Lung (tissue), 12 donors: ENCODE results near the gene PTTG1IP. TPM values are rescaled to one million over a fixed set of nuclear protein-coding genes. Genes with fewer than 3 reads are reported as not detected.
"Not testable (repeated sequence)": the region's sequence is repeated elsewhere in the genome, so short reads cannot be mapped to it uniquely, and the experiment has no call there.

Experiments used
- ATAC-seq: fragments of 200-7000 bp; cut with Tn5 transposase; one replicate; pipeline ENCODE4 v1.9.1; 2020; ENCODE audit warnings: moderate number of reproducible peaks; ENCODE audit not compliant: insufficient read depth, low FRiP score
- DNase-seq, 3 donors: peaks; one replicate each; pipeline ENCODE4 v3.0.0-alpha.2; 2013 to 2017
- H3K27ac ChIP-seq, 2 donors: one replicate each; pipeline ENCODE4 v1.5.1; 2013; ENCODE audit warnings: mild to moderate bottlenecking in 2 of 2, moderate library complexity in 2 of 2, control low read depth in 1 of 2, inconsistent platforms in 1 of 2, low read depth in 1 of 2, low read length in 1 of 2
- H3K27me3 ChIP-seq, 3 donors: one replicate each; pipeline ENCODE4 v1.5.1; 2013; ENCODE audit warnings: low read length in 2 of 3; ENCODE audit not compliant: control insufficient read depth in 3 of 3, insufficient read depth in 3 of 3
- H3K36me3 ChIP-seq, 4 donors: one replicate each; pipeline ENCODE4 v1.5.1; 2013; ENCODE audit warnings: low read length in 4 of 4, mild to moderate bottlenecking in 1 of 4, moderate library complexity in 1 of 4; ENCODE audit not compliant: control insufficient read depth in 4 of 4, insufficient read depth in 4 of 4
- H3K4me1 ChIP-seq, 5 donors: one replicate each; pipeline ENCODE4 v1.5.1; 2013; ENCODE audit warnings: low read length in 5 of 5, mild to moderate bottlenecking in 2 of 5, moderate library complexity in 1 of 5; ENCODE audit not compliant: control insufficient read depth in 5 of 5, insufficient read depth in 5 of 5
- H3K4me3 ChIP-seq: one replicate; pipeline ENCODE4 v1.5.1; 2013; ENCODE audit warnings: mild to moderate bottlenecking, control low read depth, moderate library complexity
- H3K9ac ChIP-seq, 2 donors: one replicate each; pipeline ENCODE4 v1.5.1; 2013; ENCODE audit warnings: low read length in 2 of 2, control low read depth in 1 of 2; ENCODE audit not compliant: insufficient read depth in 1 of 2
- H3K9me3 ChIP-seq, 4 donors: one replicate each; pipeline ENCODE4 v1.5.1; 2013; ENCODE audit warnings: low read length in 3 of 4, mild to moderate bottlenecking in 1 of 4, moderate library complexity in 1 of 4; ENCODE audit not compliant: control insufficient read depth in 4 of 4, insufficient read depth in 3 of 4
- CTCF ChIP-seq: IDR thresholded peaks from 2 replicates; pipeline ENCODE4 v1.5.1; 2012; ENCODE audit warnings: mild to moderate bottlenecking; ENCODE audit errors: control extremely low read depth, extremely low read depth
- WGBS, 2 donors: extraction: QIAGEN DNeasy Blood & Tissue Kit; methylation state at CpG; one replicate each; pipeline ENCODE4 v1.1.7; 2013; 5-methylcytosine and 5-hydroxymethylcytosine counted together
- polyA plus RNA-seq, 2 donors: library from polyadenylated mRNA; stranded (reverse); fragments of 200-250 nt; gene quantifications; one replicate each; pipeline ENCODE4 v1.2.1, GENCODE V29; 2013
- total RNA-seq, 2 donors: library from RNA; depleted of rRNA in 1 of 2; stranded (reverse); fragments of >200 nt in 1 of 2; gene quantifications; one replicate each; pipeline ENCODE4 v1.2.1, GENCODE V29; 2014 to 2021
- donor health status: control.
- donor health status: control.
- donor health status: Bipolar disorder and iron deficiency.
- donor health status: healthy.
- donor health status: DM: yes; HTN: yes; CAD: no.

Gene PTTG1IP
- total and polyA plus RNA-seq, 4 donors = 139 to 247 (median 226) TPM

GRCh38 chr21:44834951-44835646, 38.4 kb downstream of the PTTG1IP start:
- no peaks in the 10 kb centered on the region for H3K27me3 ChIP-seq
- H3K9me3 ChIP-seq = no peaks in the 10 kb centered on the region
- no peak overlapping the region for H3K9ac ChIP-seq
- WGBS, 2 donors = 85 to 86% methylated on average over 29 of the region's 29 CpGs
- H3K27ac ChIP-seq = no peak overlapping the region
- DNase-seq = no peak
- no peak for TF ChIP-seq CTCF
- ATAC-seq = no peak
- H3K4me3 ChIP-seq = no peak overlapping the region
- no peaks in the 10 kb centered on the region for H3K36me3 ChIP-seq
- peaks cover 0 to 8% (median 4%) of the 10 kb centered on the region in 5 donors for H3K4me1 ChIP-seq

GRCh38 chr21:44834231-44834950, 39.1 kb downstream of the PTTG1IP start:
- Histone ChIP-seq H3K9me3 (peaks cover 0 to 2% (median 0%) of the 10 kb centered on the region in 4 donors), H3K27me3 (no peaks in the 10 kb centered on the region), H3K27ac (no peak overlapping the region), H3K4me1 (peaks cover 0 to 8% (median 4%) of the 10 kb centered on the region in 5 donors), H3K4me3 (no peak overlapping the region), H3K36me3 (no peaks in the 10 kb centered on the region), H3K9ac (no peak overlapping the region)
- no peak for TF ChIP-seq CTCF
- DNase-seq (no peak), ATAC-seq (no peak)
- 84 to 90% methylated on average over 26 of the region's 26 CpGs for WGBS, 2 donors

GRCh38 chr21:44833663-44834062, 39.8 kb downstream of the PTTG1IP start:
- H3K27me3 ChIP-seq = no peaks in the 10 kb centered on the region
- no peak for TF ChIP-seq CTCF
- no peak overlapping the region for H3K4me3 ChIP-seq
- peaks cover 0 to 6% (median 2%) of the 10 kb centered on the region in 4 donors for H3K9me3 ChIP-seq
- no peaks in the 10 kb centered on the region for H3K36me3 ChIP-seq
- H3K4me1 ChIP-seq = peaks cover 0 to 8% (median 4%) of the 10 kb centered on the region in 5 donors
- H3K9ac ChIP-seq = no peak overlapping the region
- 87 to 89% methylated on average over 5 of the region's 5 CpGs for WGBS, 2 donors
- no peak for ATAC-seq
- DNase-seq = no peak
- no peak overlapping the region for H3K27ac ChIP-seq

- DNase-seq, H3K4me1 ChIP-seq: not testable (repeated sequence)
Measured at GRCh38 chr21:44832516-44833255, 40.8 kb downstream of the PTTG1IP start.

More at GRCh38 chr21:44832516-44833255, 40.8 kb downstream of the PTTG1IP start:
- H3K27me3 ChIP-seq, H3K36me3 ChIP-seq, H3K27ac ChIP-seq, H3K9ac ChIP-seq, H3K4me3 ChIP-seq, ATAC-seq: not testable (repeated sequence)
- 83 to 88% methylated on average over 23 of the region's 23 CpGs for WGBS, 2 donors
- H3K9me3 ChIP-seq = peaks cover 0 to 11% (median 6%) of the 10 kb centered on the region in 4 donors
